HepG2 (cell line): Measurements from ENCODE around the gene DSTN. TPM values are rescaled to one million over a fixed set of nuclear protein-coding genes. Genes with fewer than 3 reads are reported as not detected.

Experiments
- AGO2 ChIP-seq: fragments of 200-400 bp; formaldehyde crosslinking; optimal IDR thresholded peaks from 2 replicates; pipeline ENCODE3; 2017; ENCODE audit warnings: mild to moderate bottlenecking, low read depth, low read length, moderate library complexity
- GFI1 ChIP-seq: sonication (generic); formaldehyde crosslinking; IDR thresholded peaks from 2 replicates; pipeline ENCODE4 v1.5.0; 2020; ENCODE audit warnings: missing genetic modification reagents, mild to moderate bottlenecking, borderline replicate concordance
- HMG20A ChIP-seq: IDR thresholded peaks from 2 replicates; pipeline ENCODE4 v1.6.1; 2016; ENCODE audit warnings: borderline replicate concordance
- MAFG ChIP-seq: sonication (generic); formaldehyde crosslinking; IDR thresholded peaks from 2 replicates; pipeline ENCODE4 v1.5.1; 2020; ENCODE audit warnings: mild to moderate bottlenecking, missing genetic modification reagents
- MEIS2 ChIP-seq: sonication (generic); formaldehyde crosslinking; IDR thresholded peaks from 2 replicates; pipeline ENCODE4 v1.9.0; 2021; ENCODE audit warnings: mild to moderate bottlenecking, missing genetic modification reagents
- NCOA2 ChIP-seq: sonication (generic); formaldehyde crosslinking; IDR thresholded peaks from 2 replicates; pipeline ENCODE4 v1.8.0; 2022; ENCODE audit warnings: inconsistent platforms
- NCOA5 ChIP-seq: sonication (generic); formaldehyde crosslinking; IDR thresholded peaks from 2 replicates; pipeline ENCODE4 v1.4.0; 2020; ENCODE audit warnings: missing genetic modification reagents
- PHF20 ChIP-seq: sonication (generic); formaldehyde crosslinking; IDR thresholded peaks from 2 replicates; pipeline ENCODE4 v1.5.0; 2020; ENCODE audit warnings: mild to moderate bottlenecking, missing genetic modification reagents
- RFX1 ChIP-seq: fragments of 450-650 bp; IDR thresholded peaks from 2 replicates; pipeline ENCODE4 v1.6.1; 2017
- ZFX ChIP-seq: sonication (generic); formaldehyde crosslinking; IDR thresholded peaks from 2 replicates; pipeline ENCODE4 v1.4.0; 2020; ENCODE audit warnings: mild to moderate bottlenecking, low read depth, missing genetic modification reagents, moderate library complexity
- ZNF333 ChIP-seq: sonication (generic); formaldehyde crosslinking; IDR thresholded peaks from 2 replicates; pipeline ENCODE4 v1.4.0; 2020; ENCODE audit warnings: mild to moderate bottlenecking, missing genetic modification reagents, borderline replicate concordance
- polyA plus RNA-seq, 8 experiments: library from polyadenylated mRNA; depleted of rRNA in 3 of 8; stranded (reverse) in 7 of 8; unstranded in 1 of 8; fragments of >200 nt; fragmentation: Illumina TruSeq in 4 of 8; extraction: Trizol in 4 of 8; gene quantifications; 2 replicates each; pipeline versions ENCODE4 v1.2.1 to v1.2.3, GENCODE V29; 2011 to 2016; ENCODE audit warnings: low read depth in 4 of 8, missing spikeins in 1 of 8, mixed read lengths in 1 of 8; ENCODE audit not compliant: insufficient read depth in 1 of 8
- total RNA-seq, 5 experiments: library from RNA; depleted of rRNA; stranded (reverse); fragments of >200 nt; fragmentation: Illumina TruSeq; extraction: Trizol; gene quantifications; 2 replicates each; pipeline ENCODE4 v1.2.3, GENCODE V29; 2016; ENCODE audit warnings: low read depth in 1 of 5
- TF ChIP-seq, protein P1 (sequence below): sonication (generic); formaldehyde crosslinking; IDR thresholded peaks from 2 replicates; pipeline ENCODE4 v1.4.0; 2020; ENCODE audit warnings: missing genetic modification reagents, borderline replicate concordance
- TF ChIP-seq, protein P2 (sequence below): IDR thresholded peaks from 2 replicates; pipeline ENCODE4 v1.6.1; 2018; ENCODE audit warnings: missing genetic modification reagents
- TF ChIP-seq, protein P3 (sequence below): sonication (generic); formaldehyde crosslinking; IDR thresholded peaks from 2 replicates; pipeline ENCODE4 v1.5.0; 2020; ENCODE audit warnings: missing genetic modification reagents
- TF ChIP-seq, protein P4 (sequence below): sonication (generic); formaldehyde crosslinking; IDR thresholded peaks from 2 replicates; pipeline ENCODE4 v1.5.1; 2020; ENCODE audit warnings: mild to moderate bottlenecking, moderate library complexity, missing genetic modification reagents
- TF ChIP-seq, protein P5 (sequence below): sonication (generic); formaldehyde crosslinking; IDR thresholded peaks from 2 replicates; pipeline ENCODE4 v1.4.0; 2020; ENCODE audit warnings: mild to moderate bottlenecking, missing genetic modification reagents, borderline replicate concordance

DSTN gene
- total and polyA plus RNA-seq, 2 of the 13 experiments (the other 11 are each of a cell fraction or from before 2014, with no cell fraction given): 27.6 to 106 TPM

DNA sequence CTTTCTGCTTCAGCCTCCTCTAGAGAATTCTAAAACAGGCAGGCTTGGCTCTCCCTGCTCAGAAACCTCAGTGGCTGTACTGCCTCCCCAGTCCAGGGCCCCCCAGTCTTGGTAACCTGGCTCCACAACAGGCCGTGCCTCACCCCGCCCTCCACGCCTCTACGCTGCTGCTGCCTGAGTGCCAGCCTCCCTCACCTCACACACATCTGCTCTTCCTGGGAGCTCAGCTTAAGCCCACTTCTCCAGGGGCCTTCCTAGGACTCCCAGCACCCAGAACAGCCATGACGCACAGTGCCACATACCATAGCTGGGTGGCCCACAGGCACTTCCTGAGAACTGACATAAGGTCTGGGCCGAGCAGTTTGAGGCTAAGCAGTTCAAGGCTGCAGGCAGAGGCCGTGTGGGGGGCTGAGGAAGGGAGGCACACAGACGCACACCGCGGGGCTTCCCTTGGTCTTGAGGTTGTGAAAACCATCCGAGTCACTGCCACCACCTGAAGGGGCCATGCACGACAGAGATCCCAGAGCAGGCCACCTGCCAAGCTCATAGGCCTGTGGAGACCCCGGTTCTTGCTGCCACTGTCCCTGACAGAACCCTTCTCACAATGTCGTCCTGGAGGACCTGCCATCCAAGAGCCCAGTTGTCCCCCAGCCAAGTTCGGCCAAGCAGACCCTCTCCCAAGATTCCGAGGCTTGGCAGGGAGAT is 42.6 kb downstream of the DSTN start (continued):
- TF ChIP-seq GFI1 (CRISPR knock-in tag): 0 out of 2 replicates have a peak, but pooled peaks have one; percentile 19
- TF ChIP-seq NCOA5 (CRISPR knock-in tag): peak; percentile 51; the same call in 1 of the 2 replicates
- TF ChIP-seq, protein P1, sequence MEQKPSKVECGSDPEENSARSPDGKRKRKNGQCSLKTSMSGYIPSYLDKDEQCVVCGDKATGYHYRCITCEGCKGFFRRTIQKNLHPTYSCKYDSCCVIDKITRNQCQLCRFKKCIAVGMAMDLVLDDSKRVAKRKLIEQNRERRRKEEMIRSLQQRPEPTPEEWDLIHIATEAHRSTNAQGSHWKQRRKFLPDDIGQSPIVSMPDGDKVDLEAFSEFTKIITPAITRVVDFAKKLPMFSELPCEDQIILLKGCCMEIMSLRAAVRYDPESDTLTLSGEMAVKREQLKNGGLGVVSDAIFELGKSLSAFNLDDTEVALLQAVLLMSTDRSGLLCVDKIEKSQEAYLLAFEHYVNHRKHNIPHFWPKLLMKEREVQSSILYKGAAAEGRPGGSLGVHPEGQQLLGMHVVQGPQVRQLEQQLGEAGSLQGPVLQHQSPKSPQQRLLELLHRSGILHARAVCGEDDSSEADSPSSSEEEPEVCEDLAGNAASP: peak; percentile 5; the same call in 1 of the 2 replicates
- TF ChIP-seq, protein P2, sequence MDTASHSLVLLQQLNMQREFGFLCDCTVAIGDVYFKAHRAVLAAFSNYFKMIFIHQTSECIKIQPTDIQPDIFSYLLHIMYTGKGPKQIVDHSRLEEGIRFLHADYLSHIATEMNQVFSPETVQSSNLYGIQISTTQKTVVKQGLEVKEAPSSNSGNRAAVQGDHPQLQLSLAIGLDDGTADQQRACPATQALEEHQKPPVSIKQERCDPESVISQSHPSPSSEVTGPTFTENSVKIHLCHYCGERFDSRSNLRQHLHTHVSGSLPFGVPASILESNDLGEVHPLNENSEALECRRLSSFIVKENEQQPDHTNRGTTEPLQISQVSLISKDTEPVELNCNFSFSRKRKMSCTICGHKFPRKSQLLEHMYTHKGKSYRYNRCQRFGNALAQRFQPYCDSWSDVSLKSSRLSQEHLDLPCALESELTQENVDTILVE (CRISPR knock-in tag): no peak
- TF ChIP-seq, protein P3, sequence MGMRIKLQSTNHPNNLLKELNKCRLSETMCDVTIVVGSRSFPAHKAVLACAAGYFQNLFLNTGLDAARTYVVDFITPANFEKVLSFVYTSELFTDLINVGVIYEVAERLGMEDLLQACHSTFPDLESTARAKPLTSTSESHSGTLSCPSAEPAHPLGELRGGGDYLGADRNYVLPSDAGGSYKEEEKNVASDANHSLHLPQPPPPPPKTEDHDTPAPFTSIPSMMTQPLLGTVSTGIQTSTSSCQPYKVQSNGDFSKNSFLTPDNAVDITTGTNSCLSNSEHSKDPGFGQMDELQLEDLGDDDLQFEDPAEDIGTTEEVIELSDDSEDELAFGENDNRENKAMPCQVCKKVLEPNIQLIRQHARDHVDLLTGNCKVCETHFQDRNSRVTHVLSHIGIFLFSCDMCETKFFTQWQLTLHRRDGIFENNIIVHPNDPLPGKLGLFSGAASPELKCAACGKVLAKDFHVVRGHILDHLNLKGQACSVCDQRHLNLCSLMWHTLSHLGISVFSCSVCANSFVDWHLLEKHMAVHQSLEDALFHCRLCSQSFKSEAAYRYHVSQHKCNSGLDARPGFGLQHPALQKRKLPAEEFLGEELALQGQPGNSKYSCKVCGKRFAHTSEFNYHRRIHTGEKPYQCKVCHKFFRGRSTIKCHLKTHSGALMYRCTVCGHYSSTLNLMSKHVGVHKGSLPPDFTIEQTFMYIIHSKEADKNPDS (CRISPR knock-in tag): no peak
- peak; percentile 68 for TF ChIP-seq ZFX (CRISPR knock-in tag)
- TF ChIP-seq MEIS2 (CRISPR knock-in tag): peak; percentile 28; the same call in 1 of the 2 replicates
- TF ChIP-seq HMG20A: no peak
- TF ChIP-seq, protein P4, sequence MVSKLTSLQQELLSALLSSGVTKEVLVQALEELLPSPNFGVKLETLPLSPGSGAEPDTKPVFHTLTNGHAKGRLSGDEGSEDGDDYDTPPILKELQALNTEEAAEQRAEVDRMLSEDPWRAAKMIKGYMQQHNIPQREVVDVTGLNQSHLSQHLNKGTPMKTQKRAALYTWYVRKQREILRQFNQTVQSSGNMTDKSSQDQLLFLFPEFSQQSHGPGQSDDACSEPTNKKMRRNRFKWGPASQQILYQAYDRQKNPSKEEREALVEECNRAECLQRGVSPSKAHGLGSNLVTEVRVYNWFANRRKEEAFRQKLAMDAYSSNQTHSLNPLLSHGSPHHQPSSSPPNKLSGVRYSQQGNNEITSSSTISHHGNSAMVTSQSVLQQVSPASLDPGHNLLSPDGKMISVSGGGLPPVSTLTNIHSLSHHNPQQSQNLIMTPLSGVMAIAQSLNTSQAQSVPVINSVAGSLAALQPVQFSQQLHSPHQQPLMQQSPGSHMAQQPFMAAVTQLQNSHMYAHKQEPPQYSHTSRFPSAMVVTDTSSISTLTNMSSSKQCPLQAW: 0 out of 2 replicates have a peak, but pooled peaks have one; percentile 5
- peak; percentile 83 for TF ChIP-seq AGO2
- 0 out of 2 replicates have a peak, but pooled peaks have one; percentile 19 for TF ChIP-seq ZNF333 (CRISPR knock-in tag)
- TF ChIP-seq, protein P5, sequence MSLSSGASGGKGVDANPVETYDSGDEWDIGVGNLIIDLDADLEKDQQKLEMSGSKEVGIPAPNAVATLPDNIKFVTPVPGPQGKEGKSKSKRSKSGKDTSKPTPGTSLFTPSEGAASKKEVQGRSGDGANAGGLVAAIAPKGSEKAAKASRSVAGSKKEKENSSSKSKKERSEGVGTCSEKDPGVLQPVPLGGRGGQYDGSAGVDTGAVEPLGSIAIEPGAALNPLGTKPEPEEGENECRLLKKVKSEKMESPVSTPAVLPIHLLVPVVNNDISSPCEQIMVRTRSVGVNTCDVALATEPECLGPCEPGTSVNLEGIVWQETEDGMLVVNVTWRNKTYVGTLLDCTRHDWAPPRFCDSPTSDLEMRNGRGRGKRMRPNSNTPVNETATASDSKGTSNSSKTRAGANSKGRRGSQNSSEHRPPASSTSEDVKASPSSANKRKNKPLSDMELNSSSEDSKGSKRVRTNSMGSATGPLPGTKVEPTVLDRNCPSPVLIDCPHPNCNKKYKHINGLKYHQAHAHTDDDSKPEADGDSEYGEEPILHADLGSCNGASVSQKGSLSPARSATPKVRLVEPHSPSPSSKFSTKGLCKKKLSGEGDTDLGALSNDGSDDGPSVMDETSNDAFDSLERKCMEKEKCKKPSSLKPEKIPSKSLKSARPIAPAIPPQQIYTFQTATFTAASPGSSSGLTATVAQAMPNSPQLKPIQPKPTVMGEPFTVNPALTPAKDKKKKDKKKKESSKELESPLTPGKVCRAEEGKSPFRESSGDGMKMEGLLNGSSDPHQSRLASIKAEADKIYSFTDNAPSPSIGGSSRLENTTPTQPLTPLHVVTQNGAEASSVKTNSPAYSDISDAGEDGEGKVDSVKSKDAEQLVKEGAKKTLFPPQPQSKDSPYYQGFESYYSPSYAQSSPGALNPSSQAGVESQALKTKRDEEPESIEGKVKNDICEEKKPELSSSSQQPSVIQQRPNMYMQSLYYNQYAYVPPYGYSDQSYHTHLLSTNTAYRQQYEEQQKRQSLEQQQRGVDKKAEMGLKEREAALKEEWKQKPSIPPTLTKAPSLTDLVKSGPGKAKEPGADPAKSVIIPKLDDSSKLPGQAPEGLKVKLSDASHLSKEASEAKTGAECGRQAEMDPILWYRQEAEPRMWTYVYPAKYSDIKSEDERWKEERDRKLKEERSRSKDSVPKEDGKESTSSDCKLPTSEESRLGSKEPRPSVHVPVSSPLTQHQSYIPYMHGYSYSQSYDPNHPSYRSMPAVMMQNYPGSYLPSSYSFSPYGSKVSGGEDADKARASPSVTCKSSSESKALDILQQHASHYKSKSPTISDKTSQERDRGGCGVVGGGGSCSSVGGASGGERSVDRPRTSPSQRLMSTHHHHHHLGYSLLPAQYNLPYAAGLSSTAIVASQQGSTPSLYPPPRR (CRISPR knock-in tag): peak; percentile 22; the same call in 1 of the 2 replicates
- no peak; the same call in 1 of the 2 replicates for TF ChIP-seq RFX1
- no peak for TF ChIP-seq MAFG
- 0 out of 2 replicates have a peak, but pooled peaks have one; percentile 3 for TF ChIP-seq NCOA2 (CRISPR knock-in tag)
- no peak for TF ChIP-seq PHF20 (CRISPR knock-in tag)
